ENCODE measurements around the gene TWIST2.

The TWIST2 gene

GRCh38 chr2:238865744-238866355, 18.0 kb downstream of the TWIST2 start:
- no peak overlapping the region for H3K9ac ChIP-seq (ENCODE audit: low read depth, low read length, poor library complexity, severe bottlenecking)
- no peaks in the 10 kb centered on the region for H3F3A ChIP-seq (ENCODE audit: low read depth)
- H3K4me2 ChIP-seq (ENCODE audit: low read depth, low read length, poor library complexity, severe bottlenecking), result no peak overlapping the region
- no peaks in the 10 kb centered on the region for H3K27me3 ChIP-seq (ENCODE audit: insufficient read depth, low read length, poor library complexity, severe bottlenecking)
- no peaks in the 10 kb centered on the region for H3K9me3 ChIP-seq (ENCODE audit: insufficient read depth, low read depth, low read length)
- TF ChIP-seq CTCF (conservative IDR thresholded peaks at IDR 0.05; ENCODE audit: low read length) (no peak), EZH2phosphoT487 (IDR thresholded peaks at IDR 0.05; ENCODE audit: borderline replicate concordance) (no peak)
- no peak overlapping the region for H2AFZ ChIP-seq (ENCODE audit: low read length)
- H3K79me2 ChIP-seq (ENCODE audit: insufficient read depth, low read length), result no peaks in the 10 kb centered on the region
- H3K4me3 ChIP-seq (ENCODE audit: low read length, poor library complexity, severe bottlenecking), result no peak overlapping the region
- no peaks in the 10 kb centered on the region for H3K36me3 ChIP-seq (ENCODE audit: insufficient read depth, low read length)
- H4K20me1 ChIP-seq (ENCODE audit: insufficient read depth, low read length, poor library complexity, severe bottlenecking), result no peaks in the 10 kb centered on the region
- H3K4me1 ChIP-seq (ENCODE audit: insufficient read depth, low read length, poor library complexity, severe bottlenecking), result no peaks in the 10 kb centered on the region
- H3K9me2 ChIP-seq (replicated peaks; ENCODE audit: low read depth, low read length), result no peaks in the 10 kb centered on the region

- Histone ChIP-seq H2AFZ (ENCODE audit: low read length) (no peak overlapping the region), H3K4me2 (ENCODE audit: low read depth, low read length, poor library complexity, severe bottlenecking) (no peak overlapping the region), H3K36me3 (ENCODE audit: insufficient read depth, low read length) (no peaks in the 10 kb centered on the region), H3K4me1 (ENCODE audit: insufficient read depth, low read length, poor library complexity, severe bottlenecking) (no peaks in the 10 kb centered on the region), H3K9me3 (ENCODE audit: insufficient read depth, low read depth, low read length) (no peaks in the 10 kb centered on the region), H3K79me2 (ENCODE audit: insufficient read depth, low read length) (no peaks in the 10 kb centered on the region), H3F3A (ENCODE audit: low read depth) (no peaks in the 10 kb centered on the region), H3K9ac (ENCODE audit: low read depth, low read length, poor library complexity, severe bottlenecking) (no peak overlapping the region), H3K4me3 (ENCODE audit: low read length, poor library complexity, severe bottlenecking) (no peak overlapping the region), H4K20me1 (ENCODE audit: insufficient read depth, low read length, poor library complexity, severe bottlenecking) (no peaks in the 10 kb centered on the region), H3K9me2 (replicated peaks; ENCODE audit: low read depth, low read length) (no peaks in the 10 kb centered on the region), H3K27me3 (ENCODE audit: insufficient read depth, low read length, poor library complexity, severe bottlenecking) (no peaks in the 10 kb centered on the region)
- TF ChIP-seq CTCF (conservative IDR thresholded peaks at IDR 0.05; ENCODE audit: low read length), result no peak
- no peak for TF ChIP-seq EZH2phosphoT487 (IDR thresholded peaks at IDR 0.05; ENCODE audit: borderline replicate concordance)
Observed at GRCh38 chr2:238866656-238867277, 18.9 kb downstream of the TWIST2 start.

GRCh38 chr2:238868067-238868524, 20.2 kb downstream of the TWIST2 start:
- Histone ChIP-seq H4K20me1 (ENCODE audit: insufficient read depth, low read length, poor library complexity, severe bottlenecking) (no peaks in the 10 kb centered on the region), H3K9me3 (ENCODE audit: insufficient read depth, low read depth, low read length) (no peaks in the 10 kb centered on the region), H2AFZ (ENCODE audit: low read length) (no peak overlapping the region), H3K27me3 (ENCODE audit: insufficient read depth, low read length, poor library complexity, severe bottlenecking) (no peaks in the 10 kb centered on the region), H3K4me3 (ENCODE audit: low read length, poor library complexity, severe bottlenecking) (no peak overlapping the region), H3K79me2 (ENCODE audit: insufficient read depth, low read length) (no peaks in the 10 kb centered on the region), H3K4me1 (ENCODE audit: insufficient read depth, low read length, poor library complexity, severe bottlenecking) (no peaks in the 10 kb centered on the region), H3K9me2 (replicated peaks; ENCODE audit: low read depth, low read length) (no peaks in the 10 kb centered on the region), H3K36me3 (ENCODE audit: insufficient read depth, low read length) (no peaks in the 10 kb centered on the region), H3K4me2 (ENCODE audit: low read depth, low read length, poor library complexity, severe bottlenecking) (no peak overlapping the region), H3K9ac (ENCODE audit: low read depth, low read length, poor library complexity, severe bottlenecking) (no peak overlapping the region), H3F3A (ENCODE audit: low read depth) (no peaks in the 10 kb centered on the region)
- TF ChIP-seq EZH2phosphoT487 (IDR thresholded peaks at IDR 0.05; ENCODE audit: borderline replicate concordance) (no peak), CTCF (conservative IDR thresholded peaks at IDR 0.05; ENCODE audit: low read length) (no peak)

All from Loucy (cell line).